ENCODE data around the gene TEC. TPM values are rescaled to one million over a fixed set of nuclear protein-coding genes. Genes with fewer than 3 reads are reported as not detected.
A peak's percentile ranks its signal among the peaks of the same experiment; 100 is the strongest.

The TEC gene
- total and polyA plus RNA-seq, 4 experiments from 2014 or later, result 0.87 to 4.2 (median 2.3) TPM

GRCh38 chr4:48137846-48138245, 131.8 kb downstream of the TEC start:
- Mint-ChIP-seq H3K27ac (peak overlapping the region; percentile 78 to 98 (median 90)), H3K36me3 (peaks cover 0 to 6% of the 10 kb centered on the region in 2 donors), H3K27me3 (no peaks in the 10 kb centered on the region), H3K9me3 (peaks cover 0 to 1% (median 0%) of the 10 kb centered on the region in 8 donors), H3K4me1 (peaks cover 59 to 80% (median 68%) of the 10 kb centered on the region in 4 donors), H3K4me3 (peak overlapping the region; percentile 62 to 83 (median 74))
- H3K27me3 ChIP-seq (ENCODE audit: insufficient read depth, low read length), result no peaks in the 10 kb centered on the region
- H3K36me3 ChIP-seq (ENCODE audit: insufficient read depth, low read length), result no peaks in the 10 kb centered on the region
- ChIA-PET POLR2A (ENCODE audit: partially characterized antibody) (interaction anchor here (0.8 to 7.7 kb wide), 5 partner anchors 9 to 223 kb away, joined by 3 to 145 read pairs (median 7); partner anchors contain the start of gene NFXL1), CTCF (ENCODE audit: partially characterized antibody) (interaction anchor here (1.1 to 10.0 kb wide), 7 partner anchors 10 to 137 kb away, joined by 3 to 313 read pairs (median 8); no protein-coding TSS in a partner anchor)
- intact Hi-C loops (cut with micrococcal nuclease), result loop anchor here (5.0 to 10.0 kb wide), 3 partner anchors 226 to 673 kb away; partner anchors contain the start of genes COMMD8, FRYL and NFXL1
- peak in 2 of 5 donors; percentile 17 to 25 for DNase-seq
- H3K4me1 ChIP-seq (ENCODE audit: insufficient read depth, low read length), result peaks cover 66% of the 10 kb centered on the region
- H3K4me3 ChIP-seq (ENCODE audit: low read length in 2 of 2), result peak overlapping the region in 1 of 2 donors; percentile 2
- H3K27ac ChIP-seq (ENCODE audit: low read depth, low read length), result peak overlapping the region; percentile 59
- no peaks in the 10 kb centered on the region for H3K9me3 ChIP-seq (ENCODE audit: control insufficient read depth in 1 of 2, low read length in 2 of 2)

- Histone ChIP-seq H3K27ac (ENCODE audit: low read depth, low read length) (peak within 1 kb of the TSS; percentile 62), H3K4me1 (ENCODE audit: insufficient read depth, low read length) (peaks cover 77% of the 10 kb centered on the region), H3K27me3 (ENCODE audit: insufficient read depth, low read length) (no peaks in the 10 kb centered on the region), H3K36me3 (ENCODE audit: insufficient read depth, low read length) (no peaks in the 10 kb centered on the region), H3K9me3 (ENCODE audit: control insufficient read depth in 1 of 2, low read length in 2 of 2) (no peaks in the 10 kb centered on the region), H3K4me3 (ENCODE audit: low read length in 2 of 2) (peak within 1 kb of the TSS; percentile 59 to 68)
- ChIA-PET CTCF (ENCODE audit: partially characterized antibody) (interaction anchor here (0.8 to 10.0 kb wide), 4 partner anchors 7 to 100 kb away, joined by 3 to 313 read pairs (median 8); no protein-coding TSS in a partner anchor), POLR2A (ENCODE audit: partially characterized antibody) (interaction anchor here (2.0 kb wide), 1 partner anchor 11 kb away, joined by 4 read pairs; no protein-coding TSS in a partner anchor)
- intact Hi-C loops (cut with micrococcal nuclease), result loop anchor here (10.0 kb wide), 2 partner anchors 651 to 669 kb away; partner anchors contain the start of genes COMMD8 and FRYL
- peak within 1 kb of the TSS; percentile 93 to 98 (median 96) for H3K4me3 Mint-ChIP-seq
- H3K9me3 Mint-ChIP-seq, result peaks cover 0 to 2% (median 0%) of the 10 kb centered on the region in 8 donors
- DNase-seq, result peak in 3 of 5 donors; percentile 33 to 39 (median 35)
- peaks cover 7 to 25% of the 10 kb centered on the region in 2 donors for H3K36me3 Mint-ChIP-seq
- peak within 1 kb of the TSS; percentile 78 to 98 (median 96) for H3K27ac Mint-ChIP-seq
- no peaks in the 10 kb centered on the region for H3K27me3 Mint-ChIP-seq
- H3K4me1 Mint-ChIP-seq, result peaks cover 67 to 95% (median 75%) of the 10 kb centered on the region in 4 donors
These were observed 135.6 kb downstream of the TEC start, which contains the start of gene TXK for GRCh38 chr4:48134081-48134480. Gene TXK (minus strand): TSS chr4:48134250. CDS start chr4:48134170, 80 bp downstream.

GRCh38 chr4:48133669-48134068, 136.0 kb downstream of the TEC start:
- Mint-ChIP-seq H3K9me3 (peaks cover 0 to 2% (median 0%) of the 10 kb centered on the region in 8 donors), H3K27me3 (no peaks in the 10 kb centered on the region), H3K4me1 (peaks cover 66 to 95% (median 74%) of the 10 kb centered on the region in 4 donors), H3K27ac (peak overlapping the region; percentile 78 to 98 (median 96)), H3K4me3 (peak overlapping the region; percentile 93 to 98 (median 96)), H3K36me3 (peaks cover 7 to 26% of the 10 kb centered on the region in 2 donors)
- no peak for DNase-seq
- ChIA-PET CTCF (ENCODE audit: partially characterized antibody) (interaction anchor here (0.8 to 10.0 kb wide), 4 partner anchors 6 to 99 kb away, joined by 3 to 313 read pairs (median 8); no protein-coding TSS in a partner anchor), POLR2A (ENCODE audit: partially characterized antibody) (interaction anchor here (1.1 to 2.0 kb wide), 3 partner anchors 11 to 219 kb away, joined by 3 to 4 read pairs (median 3); partner anchors contain the start of gene NFXL1)
- intact Hi-C loops (cut with micrococcal nuclease), result loop anchor here (2.0 to 10.0 kb wide), 3 partner anchors 207 to 669 kb away; partner anchors contain the start of genes COMMD8, FRYL and SLAIN2
- peaks cover 78% of the 10 kb centered on the region for H3K4me1 ChIP-seq (ENCODE audit: insufficient read depth, low read length)
- peak overlapping the region; percentile 62 for H3K27ac ChIP-seq (ENCODE audit: low read depth, low read length)
- no peaks in the 10 kb centered on the region for H3K27me3 ChIP-seq (ENCODE audit: insufficient read depth, low read length)
- H3K36me3 ChIP-seq (ENCODE audit: insufficient read depth, low read length), result no peaks in the 10 kb centered on the region
- H3K4me3 ChIP-seq (ENCODE audit: low read length in 2 of 2), result peak overlapping the region; percentile 59 to 68
- H3K9me3 ChIP-seq (ENCODE audit: control insufficient read depth in 1 of 2, low read length in 2 of 2), result no peaks in the 10 kb centered on the region

- Histone ChIP-seq H3K9me3 (ENCODE audit: control insufficient read depth in 1 of 2, low read length in 2 of 2) (no peaks in the 10 kb centered on the region), H3K36me3 (ENCODE audit: insufficient read depth, low read length) (no peaks in the 10 kb centered on the region), H3K27me3 (ENCODE audit: insufficient read depth, low read length) (no peaks in the 10 kb centered on the region), H3K27ac (ENCODE audit: low read depth, low read length) (peak overlapping the region; percentile 46), H3K4me1 (ENCODE audit: insufficient read depth, low read length) (peaks cover 76% of the 10 kb centered on the region), H3K4me3 (ENCODE audit: low read length in 2 of 2) (peak overlapping the region; percentile 3 to 39)
- Mint-ChIP-seq H3K27ac (peak overlapping the region; percentile 78 to 96 (median 92)), H3K9me3 (peaks cover 0 to 2% (median 0%) of the 10 kb centered on the region in 8 donors), H3K27me3 (no peaks in the 10 kb centered on the region), H3K4me1 (peaks cover 59 to 95% (median 73%) of the 10 kb centered on the region in 4 donors), H3K36me3 (peaks cover 15 to 32% of the 10 kb centered on the region in 2 donors), H3K4me3 (peak overlapping the region; percentile 93 to 98 (median 96))
- intact Hi-C loops (cut with micrococcal nuclease), result loop anchor here (2.0 to 10.0 kb wide), 3 partner anchors 209 to 667 kb away; partner anchors contain the start of genes COMMD8, FRYL and SLAIN2
- no peak for DNase-seq
- CTCF ChIA-PET (ENCODE audit: partially characterized antibody), result interaction anchor here (0.7 to 11.8 kb wide), 10 partner anchors 6 to 770 kb away, joined by 3 to 313 read pairs (median 4); partner anchors contain the start of genes SLAIN2 and TXK
- POLR2A ChIA-PET (ENCODE audit: partially characterized antibody), result interaction anchor here (0.7 to 6.5 kb wide), 4 partner anchors 7 to 143 kb away, joined by 3 to 145 read pairs (median 4); no protein-coding TSS in a partner anchor
These were observed 137.9 kb downstream of the TEC start for GRCh38 chr4:48131736-48132135.

GRCh38 chr4:48130100-48130499, 139.5 kb downstream of the TEC start:
- peaks cover 60 to 99% (median 76%) of the 10 kb centered on the region in 4 donors for H3K4me1 Mint-ChIP-seq
- H3K4me1 ChIP-seq (ENCODE audit: insufficient read depth, low read length), result peaks cover 77% of the 10 kb centered on the region
- H3K27me3 ChIP-seq (ENCODE audit: insufficient read depth, low read length), result no peaks in the 10 kb centered on the region
- peak overlapping the region; percentile 53 to 98 (median 94) for H3K4me3 Mint-ChIP-seq
- intact Hi-C loops (cut with micrococcal nuclease), result loop anchor here (10.0 kb wide), 2 partner anchors 655 to 665 kb away; partner anchors contain the start of genes COMMD8 and FRYL
- no peaks in the 10 kb centered on the region for H3K9me3 ChIP-seq (ENCODE audit: control insufficient read depth in 1 of 2, low read length in 2 of 2)
- no peak for DNase-seq
- H3K27ac ChIP-seq (ENCODE audit: low read depth, low read length), result peak overlapping the region; percentile 46
- H3K27ac Mint-ChIP-seq, result peak overlapping the region; percentile 78 to 96 (median 95)
- ChIA-PET POLR2A (ENCODE audit: partially characterized antibody) (interaction anchor here (1.0 to 6.5 kb wide), 4 partner anchors 8 to 212 kb away, joined by 4 to 145 read pairs (median 6); partner anchors contain the start of gene SLAIN2), CTCF (ENCODE audit: partially characterized antibody) (interaction anchor here (1.0 to 11.8 kb wide), 6 partner anchors 8 to 145 kb away, joined by 3 to 313 read pairs (median 8); partner anchors contain the start of gene TXK)
- peaks cover 0 to 2% (median 0%) of the 10 kb centered on the region in 8 donors for H3K9me3 Mint-ChIP-seq
- no peaks in the 10 kb centered on the region for H3K36me3 ChIP-seq (ENCODE audit: insufficient read depth, low read length)
- H3K27me3 Mint-ChIP-seq, result no peaks in the 10 kb centered on the region
- H3K36me3 Mint-ChIP-seq, result peaks cover 15 to 32% of the 10 kb centered on the region in 2 donors
- no peak overlapping the region for H3K4me3 ChIP-seq (ENCODE audit: low read length in 2 of 2)

- CTCF ChIA-PET (ENCODE audit: partially characterized antibody), result interaction anchor here (1.0 to 11.8 kb wide), 7 partner anchors 9 to 145 kb away, joined by 3 to 313 read pairs (median 12); partner anchors contain the start of gene TXK
- peaks cover 0 to 2% (median 0%) of the 10 kb centered on the region in 8 donors for H3K9me3 Mint-ChIP-seq
- peak overlapping the region; percentile 46 for H3K27ac ChIP-seq (ENCODE audit: low read depth, low read length)
- H3K4me3 Mint-ChIP-seq, result peak overlapping the region; percentile 53 to 98 (median 94)
- H3K4me1 ChIP-seq (ENCODE audit: insufficient read depth, low read length), result peaks cover 77% of the 10 kb centered on the region
- intact Hi-C loops (cut with micrococcal nuclease), result loop anchor here (5.0 to 10.0 kb wide), 3 partner anchors 143 to 665 kb away; partner anchors contain the start of genes COMMD8 and FRYL
- peaks cover 58 to 99% (median 77%) of the 10 kb centered on the region in 4 donors for H3K4me1 Mint-ChIP-seq
- POLR2A ChIA-PET (ENCODE audit: partially characterized antibody), result interaction anchor here (1.0 to 6.5 kb wide), 4 partner anchors 9 to 212 kb away, joined by 4 to 145 read pairs (median 6); partner anchors contain the start of gene SLAIN2
- no peaks in the 10 kb centered on the region for H3K9me3 ChIP-seq (ENCODE audit: control insufficient read depth in 1 of 2, low read length in 2 of 2)
- DNase-seq, result no peak
- H3K36me3 ChIP-seq (ENCODE audit: insufficient read depth, low read length), result no peaks in the 10 kb centered on the region
- H3K36me3 Mint-ChIP-seq, result peaks cover 15 to 34% of the 10 kb centered on the region in 2 donors
- no peaks in the 10 kb centered on the region for H3K27me3 ChIP-seq (ENCODE audit: insufficient read depth, low read length)
- no peaks in the 10 kb centered on the region for H3K27me3 Mint-ChIP-seq
- H3K27ac Mint-ChIP-seq, result peak overlapping the region; percentile 78 to 96 (median 95)
- H3K4me3 ChIP-seq (ENCODE audit: low read length in 2 of 2), result peak overlapping the region in 1 of 2 donors; percentile 29
These were observed 140.2 kb downstream of the TEC start for GRCh38 chr4:48129307-48130014.

Measured in CD4-positive, alpha-beta memory T cell (primary cell).